Measurements from ENCODE around the gene VPS51.

Gene VPS51

GRCh38 chr11:65077451-65077850 is 18.6 kb upstream of the VPS51 start:
- no peak for DNase-seq

- peak; percentile 66 for DNase-seq
Measured at GRCh38 chr11:65078151-65078550, 17.9 kb upstream of the VPS51 start.

- no peak for DNase-seq
Measured at GRCh38 chr11:65078786-65079342, 17.1 kb upstream of the VPS51 start.

- no peak for DNase-seq
Measured at GRCh38 chr11:65083134-65083833, 12.7 kb upstream of the VPS51 start.

- DNase-seq, result peak; percentile 92
Measured at GRCh38 chr11:65083834-65084597, 12.0 kb upstream of the VPS51 start, which contains the start of the genes CDCA5 and ZFPL1. CDCA5 (minus strand) TSS chr11:65084040; CDS start chr11:65083978, 62 bp downstream. ZFPL1 (plus strand) TSS chr11:65084222; CDS start chr11:65084699, 477 bp downstream.

GRCh38 chr11:65084598-65085375 is 11.2 kb upstream of the VPS51 start:
- no peak for DNase-seq

- DNase-seq, result no peak
Measured at GRCh38 chr11:65085446-65085845, 10.6 kb upstream of the VPS51 start.

- no peak for DNase-seq
Measured at GRCh38 chr11:65086809-65087208, 9.2 kb upstream of the VPS51 start.

GRCh38 chr11:65087216-65087615 is 8.8 kb upstream of the VPS51 start:
- DNase-seq, result no peak

- DNase-seq, result no peak
Measured at GRCh38 chr11:65087827-65088226, 8.2 kb upstream of the VPS51 start.

GRCh38 chr11:65089621-65090020 is 6.4 kb upstream of the VPS51 start:
- DNase-seq, result no peak

GRCh38 chr11:65090628-65091027 is 5.4 kb upstream of the VPS51 start:
- no peak for DNase-seq

- no peak for DNase-seq
Measured at GRCh38 chr11:65095427-65095826, 587 bp upstream of the VPS51 start.

GRCh38 chr11:65096926-65097325 is 912 bp downstream of the VPS51 start:
- DNase-seq, result no peak

GRCh38 chr11:65100674-65101350 is 4.8 kb downstream of the VPS51 start:
- no peak for DNase-seq

GRCh38 chr11:65102142-65103095 is 6.4 kb downstream of the VPS51 start:
- DNase-seq, result no peak

GRCh38 chr11:65103476-65103875 is 7.5 kb downstream of the VPS51 start:
- no peak for DNase-seq

GRCh38 chr11:65104628-65105027 is 8.6 kb downstream of the VPS51 start:
- no peak for DNase-seq

- no peak for DNase-seq
Measured at GRCh38 chr11:65107078-65107477, 11.1 kb downstream of the VPS51 start.

GRCh38 chr11:65107751-65108468 is 11.9 kb downstream of the VPS51 start:
- no peak for DNase-seq

All from stimulated activated CD4-positive, alpha-beta T cell treated with anti-CD3 and anti-CD28 coated beads, Interleukin-12 subunit alpha, Interleukin-12 subunit beta, amount 100 ng/mL, for 4 hours (primary cell).